Testis (tissue), 2 donors: ENCODE measurements around the gene HOXC9.

Experiments
- CTCF ChIP-seq, 3 experiments: fragments of 450-650 bp in 2 of 3; fragments of 200-600 bp in 1 of 3; sonication (generic) in 1 of 3; IDR thresholded peaks; one replicate each; pipeline ENCODE4 v1.5.1; 2016 to 2019; ENCODE audit warnings: antibody characterized with exemption in 3 of 3, mild to moderate bottlenecking in 2 of 3, moderate library complexity in 1 of 3
- POLR2A ChIP-seq: fragments of 450-650 bp; IDR thresholded peaks from one replicate; pipeline ENCODE4 v1.6.1; 2017; ENCODE audit warnings: antibody characterized with exemption, mild to moderate bottlenecking, moderate library complexity

GRCh38 chr12:54005531-54005852, 5.5 kb downstream of the HOXC9 start:
- TF ChIP-seq CTCF (IDR thresholded peaks at IDR 0.05) = no peak
- no peak for TF ChIP-seq POLR2A
